ENCODE measurements around the gene PTPMT1.

PTPMT1 gene

DNA sequence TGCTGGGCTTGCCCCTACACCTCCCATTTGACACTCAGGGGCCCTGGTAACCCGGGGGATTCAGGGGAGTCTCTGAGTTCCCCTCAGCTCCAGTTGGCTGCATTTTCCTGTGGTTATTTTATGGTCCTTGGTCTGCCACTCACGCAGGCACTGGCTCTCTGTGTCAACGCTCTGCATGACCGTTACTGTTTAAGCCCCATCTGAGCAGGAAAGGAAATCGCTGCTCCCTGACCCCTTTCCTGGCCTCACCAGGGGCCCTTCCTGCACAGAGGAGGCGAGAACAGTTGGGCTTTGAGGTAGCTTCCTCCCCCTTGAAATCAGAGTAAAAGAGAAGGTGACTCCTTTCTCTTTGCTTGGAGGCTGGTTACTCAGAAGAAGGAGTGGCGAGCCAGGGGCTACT lies 26.4 kb downstream of the PTPMT1 start:
- Mint-ChIP-seq H3K27ac (no peak overlapping the region), H3K4me3 (no peak overlapping the region), H3K9me3 (no peaks in the 10 kb centered on the region), H3K36me3 (ENCODE audit: insufficient read depth) (no peaks in the 10 kb centered on the region), H3K4me1 (ENCODE audit: low read depth in 2 of 2) (peaks cover 0 to 8% of the 10 kb centered on the region in 2 donors), H3K27me3 (peaks cover 27 to 47% of the 10 kb centered on the region in 2 donors)
- DNase-seq (no peak), ATAC-seq (replicated peaks) (no peak)

DNA sequence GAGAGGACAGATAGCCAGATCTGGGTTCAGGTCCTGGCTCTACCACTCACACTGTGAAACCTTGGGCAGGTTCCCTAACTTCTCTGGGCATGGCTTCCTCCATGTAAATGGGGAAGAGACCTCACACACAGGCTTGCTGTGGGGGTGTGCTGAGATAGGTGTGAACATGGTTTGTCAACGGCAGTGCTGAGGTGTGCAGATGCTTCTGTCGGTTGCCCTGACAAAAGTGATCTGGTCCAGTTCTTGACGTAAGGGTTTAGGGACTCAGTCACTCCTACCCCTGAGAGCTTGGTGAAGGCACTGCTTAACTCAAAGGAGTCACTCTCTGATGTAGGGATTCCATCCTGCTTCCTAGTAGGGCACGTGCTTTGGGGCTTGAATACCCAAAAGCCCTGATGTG lies 26.9 kb downstream of the PTPMT1 start:
- H3K4me1 Mint-ChIP-seq (ENCODE audit: low read depth in 2 of 2), result peaks cover 0 to 8% of the 10 kb centered on the region in 2 donors
- no peak overlapping the region for H3K27ac Mint-ChIP-seq
- no peak overlapping the region for H3K4me3 Mint-ChIP-seq
- DNase-seq (no peak), ATAC-seq (replicated peaks) (no peak)
- no peaks in the 10 kb centered on the region for H3K9me3 Mint-ChIP-seq
- no peaks in the 10 kb centered on the region for H3K36me3 Mint-ChIP-seq (ENCODE audit: insufficient read depth)
- H3K27me3 Mint-ChIP-seq, result peaks cover 27 to 47% of the 10 kb centered on the region in 2 donors

DNA sequence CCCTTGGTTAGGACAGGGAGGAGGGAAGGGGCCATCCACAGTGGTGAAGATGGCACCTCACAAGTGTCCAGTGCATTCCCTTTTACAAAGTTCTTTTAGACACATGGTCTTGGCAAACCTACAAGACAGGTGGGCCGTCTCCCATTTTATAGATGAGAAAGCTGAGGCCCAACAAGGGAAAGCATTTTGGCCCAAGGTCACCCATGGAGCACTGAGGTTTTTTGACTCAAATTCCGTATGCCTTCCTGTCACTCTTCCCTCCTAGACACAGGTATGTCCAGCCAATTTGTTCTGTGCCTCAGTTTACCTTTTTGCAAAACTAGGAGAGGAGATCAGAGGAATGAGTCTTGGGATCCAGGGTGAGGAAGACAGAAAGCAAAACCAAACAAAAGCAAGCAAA lies 27.6 kb downstream of the PTPMT1 start:
- Mint-ChIP-seq H3K4me3 (no peak overlapping the region), H3K36me3 (ENCODE audit: insufficient read depth) (no peaks in the 10 kb centered on the region), H3K27me3 (peaks cover 27 to 47% of the 10 kb centered on the region in 2 donors), H3K9me3 (no peaks in the 10 kb centered on the region), H3K4me1 (ENCODE audit: low read depth in 2 of 2) (peaks cover 0 to 8% of the 10 kb centered on the region in 2 donors), H3K27ac (no peak overlapping the region)
- ATAC-seq (replicated peaks) (no peak), DNase-seq (no peak)

DNA sequence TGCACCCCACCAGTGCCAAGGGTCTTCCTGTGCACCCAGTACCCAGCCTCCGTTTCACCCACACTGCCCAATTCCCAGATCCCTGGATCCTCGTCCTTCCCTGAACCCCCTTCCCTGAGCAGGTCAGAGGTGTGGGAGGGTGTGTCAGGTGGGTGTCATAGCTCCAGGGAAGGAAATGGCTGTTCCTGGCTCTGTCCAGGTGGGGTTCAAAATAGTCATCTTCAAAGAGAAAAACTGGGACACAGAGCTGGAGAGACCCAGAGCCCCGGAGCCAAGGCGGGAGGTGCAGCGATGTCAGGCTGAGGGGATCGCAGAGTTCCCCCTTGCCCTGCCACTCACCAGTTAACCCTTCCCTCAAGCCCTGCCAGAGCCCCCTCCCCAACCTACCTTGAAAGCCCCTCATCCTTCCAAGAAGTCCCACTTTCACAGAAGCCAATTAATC lies 28.1 kb downstream of the PTPMT1 start:
- Mint-ChIP-seq H3K27ac (no peak overlapping the region), H3K4me3 (no peak overlapping the region), H3K27me3 (peaks cover 27 to 47% of the 10 kb centered on the region in 2 donors), H3K9me3 (no peaks in the 10 kb centered on the region), H3K36me3 (ENCODE audit: insufficient read depth) (no peaks in the 10 kb centered on the region), H3K4me1 (ENCODE audit: low read depth in 2 of 2) (peaks cover 0 to 8% of the 10 kb centered on the region in 2 donors)
- no peak for DNase-seq
- ATAC-seq (replicated peaks), result no peak

DNA sequence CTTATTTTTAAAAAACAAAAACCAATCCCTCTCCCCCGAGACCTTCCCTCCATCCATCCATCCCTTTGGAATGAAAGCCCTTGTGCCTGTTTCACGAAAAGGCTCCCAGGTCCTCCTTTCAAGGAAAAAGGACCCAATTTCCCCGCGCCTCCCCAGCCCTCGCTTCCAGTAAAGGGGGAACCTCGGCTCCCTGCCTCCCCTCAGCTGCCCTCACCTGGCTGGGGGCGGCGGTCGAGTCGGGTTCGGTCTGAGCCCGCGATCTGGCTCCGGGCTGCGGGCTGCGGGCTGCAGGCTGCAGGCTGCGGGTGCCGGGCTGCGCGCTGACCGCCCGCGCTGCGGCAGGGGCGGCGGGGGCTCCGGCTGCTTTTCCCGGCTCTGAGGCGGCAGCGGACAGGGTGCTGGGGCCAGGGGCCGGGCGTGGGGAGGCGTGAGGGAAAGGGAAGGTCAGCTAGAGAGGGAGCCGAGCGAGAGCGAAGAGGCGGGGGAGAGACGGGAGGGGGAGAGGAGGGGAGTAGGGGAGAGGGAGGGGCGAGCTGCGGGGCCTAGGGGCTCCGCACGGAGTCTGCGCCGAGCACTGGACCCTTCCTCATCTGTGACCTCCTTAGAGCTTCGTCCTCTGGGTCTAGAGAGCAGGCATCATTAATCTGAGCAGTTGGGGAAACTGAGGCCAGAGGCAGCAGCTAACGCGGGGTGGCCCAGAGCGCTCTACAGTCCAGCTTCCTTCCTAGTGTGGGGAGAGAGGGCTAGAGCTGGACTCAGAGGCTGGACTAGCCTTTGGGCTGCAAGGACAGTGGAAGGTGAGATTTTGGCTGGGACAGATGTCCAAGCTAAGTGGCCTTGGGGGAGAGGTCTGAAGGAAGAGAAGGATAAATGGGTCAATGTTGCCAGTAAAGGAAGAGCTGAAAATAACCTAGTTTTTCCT lies 28.8 kb downstream of the PTPMT1 start, which contains the start of gene C1QTNF4:
TSS of gene C1QTNF4 (minus strand) at position 478 of the 922 bp plus-strand sequence. CDS start 3,601 bp downstream, outside the sequence.
- no peaks in the 10 kb centered on the region for H3K36me3 Mint-ChIP-seq (ENCODE audit: insufficient read depth)
- H3K4me3 Mint-ChIP-seq, result no peak within 1 kb of the TSS
- no peaks in the 10 kb centered on the region for H3K9me3 Mint-ChIP-seq
- peaks cover 27 to 47% of the 10 kb centered on the region in 2 donors for H3K27me3 Mint-ChIP-seq
- DNase-seq (no peak), ATAC-seq (replicated peaks) (no peak)
- H3K27ac Mint-ChIP-seq, result no peak within 1 kb of the TSS
- peaks cover 0 to 8% of the 10 kb centered on the region in 2 donors for H3K4me1 Mint-ChIP-seq (ENCODE audit: low read depth in 2 of 2)

DNA sequence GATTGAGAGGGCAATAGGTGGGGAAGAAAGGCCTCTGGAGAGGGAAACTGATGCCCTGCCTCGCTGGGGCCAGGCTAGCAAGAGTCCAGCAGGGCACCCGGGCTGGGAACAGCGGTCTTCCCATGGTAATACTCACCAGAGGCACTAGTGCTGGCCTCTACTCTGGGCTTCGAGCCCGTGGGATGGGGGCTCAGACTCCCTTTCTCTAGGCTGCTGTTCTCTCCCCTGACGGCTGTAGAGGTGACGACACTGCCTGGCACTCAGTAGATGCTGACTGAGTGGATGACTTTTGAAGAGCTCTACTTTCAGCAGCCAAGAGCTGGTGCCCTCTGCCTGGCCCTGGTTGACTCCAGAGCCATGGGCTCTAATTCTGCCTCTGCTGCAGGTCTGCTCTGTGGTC lies 29.6 kb downstream of the PTPMT1 start:
- Mint-ChIP-seq H3K27me3 (peaks cover 27 to 47% of the 10 kb centered on the region in 2 donors), H3K9me3 (no peaks in the 10 kb centered on the region), H3K27ac (no peak overlapping the region), H3K4me1 (ENCODE audit: low read depth in 2 of 2) (peaks cover 0 to 8% of the 10 kb centered on the region in 2 donors), H3K4me3 (no peak overlapping the region), H3K36me3 (ENCODE audit: insufficient read depth) (no peaks in the 10 kb centered on the region)
- DNase-seq (no peak), ATAC-seq (replicated peaks) (no peak)

DNA sequence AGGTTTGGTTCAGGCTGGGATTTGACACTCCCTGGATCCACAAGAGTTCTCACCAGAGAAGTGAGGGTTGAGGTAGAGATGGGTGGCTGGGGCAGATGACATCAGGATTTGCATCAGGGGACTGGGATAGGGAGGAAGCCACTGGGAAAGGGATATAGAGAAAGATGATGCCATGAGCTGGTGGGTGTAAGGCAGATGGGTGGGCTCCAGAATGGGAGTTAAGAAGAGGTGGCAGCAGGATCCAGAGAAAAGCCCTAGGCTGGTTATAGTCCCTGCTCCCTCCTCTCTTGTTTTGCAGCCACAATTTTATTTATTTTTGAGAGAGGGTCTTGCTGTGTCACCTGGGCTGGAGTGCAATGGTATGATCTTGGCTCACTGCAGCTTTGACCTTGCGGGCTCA lies 30.6 kb downstream of the PTPMT1 start:
- no peak overlapping the region for H3K4me3 Mint-ChIP-seq
- no peak for DNase-seq

DNA sequence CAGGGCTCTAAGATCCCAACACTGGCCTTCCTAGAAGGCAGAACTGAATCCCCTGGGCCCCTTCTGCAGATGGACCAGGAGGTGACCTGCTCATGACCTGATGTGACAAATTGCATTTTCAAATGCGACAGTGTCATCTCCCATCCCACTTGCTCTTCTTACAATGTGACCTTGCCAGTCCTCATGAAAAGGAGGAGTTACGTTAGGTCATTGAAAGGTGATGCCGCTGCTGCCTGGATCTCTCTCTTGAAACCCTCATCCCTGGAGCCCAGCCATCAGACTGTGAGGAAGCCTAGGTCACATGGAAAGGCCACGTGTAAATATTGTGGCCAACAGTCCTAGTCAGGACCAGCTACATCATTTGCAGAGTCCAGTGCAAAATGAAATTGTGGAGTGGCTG lies 34.5 kb downstream of the PTPMT1 start:
- DNase-seq (no peak), ATAC-seq (replicated peaks) (no peak)
- H3K4me1 Mint-ChIP-seq (ENCODE audit: low read depth in 2 of 2), result no peaks in the 10 kb centered on the region
- H3K4me3 Mint-ChIP-seq, result no peak overlapping the region
- H3K27ac Mint-ChIP-seq, result no peak overlapping the region
- no peaks in the 10 kb centered on the region for H3K9me3 Mint-ChIP-seq
- peaks cover 10 to 14% of the 10 kb centered on the region in 2 donors for H3K27me3 Mint-ChIP-seq
- H3K36me3 Mint-ChIP-seq (ENCODE audit: insufficient read depth), result no peaks in the 10 kb centered on the region

More for the DNA sequence above, 30.6 kb downstream of the PTPMT1 start:
- Mint-ChIP-seq H3K27me3 (peaks cover 27 to 47% of the 10 kb centered on the region in 2 donors), H3K9me3 (no peaks in the 10 kb centered on the region), H3K36me3 (ENCODE audit: insufficient read depth) (no peaks in the 10 kb centered on the region), H3K27ac (no peak overlapping the region), H3K4me1 (ENCODE audit: low read depth in 2 of 2) (peaks cover 0 to 8% of the 10 kb centered on the region in 2 donors)
- ATAC-seq (replicated peaks), result no peak

DNA sequence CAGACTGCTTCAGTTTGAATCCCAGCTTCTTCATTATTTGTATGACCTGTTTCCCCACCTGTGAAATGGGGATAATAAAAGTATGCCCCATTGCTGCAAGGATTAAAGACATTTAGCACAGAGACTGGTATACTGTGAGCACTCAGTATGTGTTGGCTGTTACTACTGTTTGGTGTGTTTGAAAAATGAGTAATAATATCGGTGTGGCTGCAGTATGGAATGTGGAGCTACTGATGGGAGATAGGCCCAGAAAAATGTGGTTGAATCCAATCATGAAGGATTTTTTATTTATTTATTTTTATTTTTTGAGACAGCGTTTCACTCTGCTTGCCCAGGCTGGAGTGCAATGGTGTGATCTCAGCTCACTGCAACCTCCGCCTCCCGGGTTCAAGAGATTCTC lies 37.9 kb downstream of the PTPMT1 start:
- Mint-ChIP-seq H3K27ac (no peak overlapping the region), H3K4me1 (ENCODE audit: low read depth in 2 of 2) (no peaks in the 10 kb centered on the region)
- ATAC-seq (replicated peaks), result no peak

DNA sequence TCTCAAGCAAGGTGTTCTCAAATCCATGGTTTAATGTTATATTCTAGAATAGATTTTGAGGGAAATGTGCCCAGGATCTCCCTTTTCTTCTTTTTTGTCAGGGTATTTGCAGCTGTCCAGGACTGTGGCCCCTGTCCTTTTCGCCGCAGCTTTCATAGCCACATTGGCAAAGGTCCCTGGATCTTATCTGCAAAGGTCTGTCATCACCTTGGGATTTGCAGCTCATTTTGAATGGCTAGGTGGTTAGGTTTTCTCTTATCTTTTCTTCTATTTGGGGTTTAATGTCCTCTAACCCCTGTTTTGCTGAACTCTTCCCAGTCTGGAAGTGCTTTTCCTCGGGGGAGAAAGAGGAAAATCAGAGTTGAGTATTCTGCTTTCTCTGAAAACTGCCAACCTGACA lies 40.5 kb downstream of the PTPMT1 start:
- H3K4me3 Mint-ChIP-seq, result no peak overlapping the region
- H3K4me1 Mint-ChIP-seq (ENCODE audit: low read depth in 2 of 2), result peaks cover 0 to 3% of the 10 kb centered on the region in 2 donors
- H3K27ac Mint-ChIP-seq, result no peak overlapping the region
- H3K36me3 Mint-ChIP-seq (ENCODE audit: insufficient read depth), result peaks cover 6% of the 10 kb centered on the region
- DNase-seq (no peak), ATAC-seq (replicated peaks) (no peak)
- H3K9me3 Mint-ChIP-seq, result no peaks in the 10 kb centered on the region
- no peaks in the 10 kb centered on the region for H3K27me3 Mint-ChIP-seq

More for the DNA sequence above, 37.9 kb downstream of the PTPMT1 start:
- Mint-ChIP-seq H3K4me3 (no peak overlapping the region), H3K9me3 (no peaks in the 10 kb centered on the region), H3K27me3 (no peaks in the 10 kb centered on the region), H3K36me3 (ENCODE audit: insufficient read depth) (peaks cover 3% of the 10 kb centered on the region)
- DNase-seq, result no peak

DNA sequence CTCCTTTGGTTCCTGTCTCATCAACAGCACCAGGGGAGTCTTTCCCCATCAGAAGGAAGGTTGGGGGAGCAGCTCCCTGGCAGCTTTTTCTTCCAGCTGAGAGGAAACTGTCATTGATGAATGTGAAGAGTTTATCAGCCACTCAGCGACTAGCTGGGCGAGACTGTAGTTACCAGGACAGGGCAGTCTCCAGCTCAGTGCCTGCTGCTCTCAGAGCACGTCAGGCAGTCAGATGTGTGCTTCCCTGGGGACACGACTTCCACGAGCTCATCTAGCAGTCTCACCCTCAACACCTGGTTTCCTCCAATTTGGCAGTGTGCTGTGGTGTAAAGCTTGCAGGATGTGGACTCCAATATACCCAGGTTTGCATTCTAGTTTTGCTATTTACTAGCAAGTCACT lies 41.3 kb downstream of the PTPMT1 start:
- no peak overlapping the region for H3K4me3 Mint-ChIP-seq
- H3K36me3 Mint-ChIP-seq (ENCODE audit: insufficient read depth), result peaks cover 6% of the 10 kb centered on the region
- H3K9me3 Mint-ChIP-seq, result no peaks in the 10 kb centered on the region
- ATAC-seq (replicated peaks), result no peak
- H3K27me3 Mint-ChIP-seq, result no peaks in the 10 kb centered on the region
- no peak overlapping the region for H3K27ac Mint-ChIP-seq
- DNase-seq, result no peak
- peaks cover 0 to 3% of the 10 kb centered on the region in 2 donors for H3K4me1 Mint-ChIP-seq (ENCODE audit: low read depth in 2 of 2)

DNA sequence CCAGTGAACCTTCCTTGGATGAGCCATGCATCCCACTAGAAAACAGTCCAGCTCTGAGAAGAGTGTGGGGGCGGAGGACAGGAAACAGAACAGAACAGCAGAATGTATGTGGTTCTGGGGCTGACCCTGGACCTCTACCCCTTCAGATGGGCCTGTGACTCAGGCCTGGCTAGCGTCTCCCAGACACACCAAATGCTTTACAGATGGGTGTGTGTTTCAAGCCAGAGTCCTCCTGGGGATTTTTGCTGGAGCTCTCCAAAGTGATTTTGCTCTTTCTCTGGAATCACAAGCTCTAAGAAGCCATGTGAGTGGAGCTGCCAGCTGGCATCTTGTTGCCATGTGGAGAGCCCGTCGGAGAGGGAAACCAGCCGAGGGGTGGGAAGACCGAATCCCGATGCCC lies 42.0 kb downstream of the PTPMT1 start:
- DNase-seq, result no peak
- no peaks in the 10 kb centered on the region for H3K27me3 Mint-ChIP-seq
- no peak for ATAC-seq (replicated peaks)
- H3K36me3 Mint-ChIP-seq (ENCODE audit: insufficient read depth), result peaks cover 6% of the 10 kb centered on the region
- no peak overlapping the region for H3K27ac Mint-ChIP-seq
- H3K4me1 Mint-ChIP-seq (ENCODE audit: low read depth in 2 of 2), result peaks cover 0 to 3% of the 10 kb centered on the region in 2 donors
- no peak overlapping the region for H3K4me3 Mint-ChIP-seq
- H3K9me3 Mint-ChIP-seq, result no peaks in the 10 kb centered on the region

DNA sequence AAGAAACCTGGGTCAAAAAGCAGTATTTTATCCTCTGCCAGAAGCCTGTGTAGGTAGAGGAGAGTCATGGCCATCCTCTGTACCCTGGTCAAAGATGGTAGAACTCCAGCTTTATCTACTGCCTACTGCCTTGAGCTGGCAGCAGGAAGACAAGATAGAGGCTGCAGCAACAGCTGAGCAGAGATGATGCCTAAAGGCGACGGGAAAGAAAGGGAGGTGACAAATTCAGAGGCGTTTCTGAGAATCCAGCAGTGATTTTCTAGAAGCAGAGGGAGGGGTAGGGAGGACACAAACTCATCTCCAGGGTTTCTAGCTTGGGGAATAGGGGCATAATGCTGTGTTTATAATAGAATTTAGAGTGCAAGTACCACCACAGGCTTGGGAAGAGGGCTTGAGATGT lies 44.3 kb downstream of the PTPMT1 start:
- Mint-ChIP-seq H3K4me3 (no peak overlapping the region), H3K4me1 (ENCODE audit: low read depth in 2 of 2) (peaks cover 0 to 3% of the 10 kb centered on the region in 2 donors), H3K36me3 (ENCODE audit: insufficient read depth) (peaks cover 8% of the 10 kb centered on the region), H3K27ac (peak overlapping the region in 1 of 2 donors; percentile 78), H3K27me3 (no peaks in the 10 kb centered on the region), H3K9me3 (no peaks in the 10 kb centered on the region)
- no peak for ATAC-seq (replicated peaks)
- no peak for DNase-seq

DNA sequence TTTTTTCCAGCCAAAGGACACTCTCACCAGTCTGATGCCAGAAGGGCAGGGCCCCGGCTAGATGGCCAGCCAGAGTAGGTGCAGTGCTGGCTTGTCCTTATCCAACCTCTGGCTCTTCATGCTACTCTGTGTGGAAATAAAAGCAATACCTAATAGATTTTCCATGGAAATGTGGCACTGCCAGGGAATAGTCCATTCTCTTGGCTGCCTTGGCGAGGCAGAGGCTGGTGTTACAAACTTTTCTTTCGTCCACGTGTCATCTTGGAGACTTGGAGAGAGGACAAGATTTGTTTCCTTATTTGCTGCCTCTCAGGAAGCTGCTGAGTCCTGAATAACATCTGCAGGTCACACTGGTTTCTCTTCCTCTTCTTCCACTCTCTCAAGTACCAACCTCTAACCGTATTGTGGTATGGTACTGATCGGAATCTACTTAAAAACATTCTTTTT lies 46.0 kb downstream of the PTPMT1 start:
- peaks cover 3 to 4% of the 10 kb centered on the region in 2 donors for H3K4me1 Mint-ChIP-seq (ENCODE audit: low read depth in 2 of 2)
- peaks cover 13% of the 10 kb centered on the region for H3K36me3 Mint-ChIP-seq (ENCODE audit: insufficient read depth)
- H3K4me3 Mint-ChIP-seq, result no peak overlapping the region
- H3K27me3 Mint-ChIP-seq, result no peaks in the 10 kb centered on the region
- ATAC-seq (replicated peaks) (no peak), DNase-seq (no peak)
- peak overlapping the region in 1 of 2 donors; percentile 14 for H3K27ac Mint-ChIP-seq
- no peaks in the 10 kb centered on the region for H3K9me3 Mint-ChIP-seq

Measured in effector memory CD8-positive, alpha-beta T cell (primary cell).